ENCODE measurements around the gene C11orf42.

DNA sequence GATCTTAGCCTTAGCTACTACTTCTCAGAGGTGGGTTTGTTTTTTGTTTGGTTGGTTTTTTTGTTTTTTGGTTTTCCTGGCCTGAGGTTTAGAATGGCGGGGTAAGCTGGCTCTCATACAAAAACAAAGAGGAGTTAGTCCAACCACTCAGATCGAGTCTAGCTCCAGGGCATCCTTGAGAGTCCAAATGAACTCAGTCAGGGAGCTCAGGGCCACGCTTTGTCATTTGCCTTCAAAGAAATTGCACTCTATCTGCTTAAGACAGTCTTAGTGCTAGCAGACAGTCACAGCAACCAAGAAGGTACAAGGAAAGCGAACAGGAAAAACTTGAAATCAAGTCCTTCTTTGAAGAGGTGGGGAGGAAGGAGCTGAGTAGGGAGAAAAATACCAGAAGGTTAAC lies 11.1 kb downstream of the C11orf42 start:
- TF ChIP-seq, protein P1, sequence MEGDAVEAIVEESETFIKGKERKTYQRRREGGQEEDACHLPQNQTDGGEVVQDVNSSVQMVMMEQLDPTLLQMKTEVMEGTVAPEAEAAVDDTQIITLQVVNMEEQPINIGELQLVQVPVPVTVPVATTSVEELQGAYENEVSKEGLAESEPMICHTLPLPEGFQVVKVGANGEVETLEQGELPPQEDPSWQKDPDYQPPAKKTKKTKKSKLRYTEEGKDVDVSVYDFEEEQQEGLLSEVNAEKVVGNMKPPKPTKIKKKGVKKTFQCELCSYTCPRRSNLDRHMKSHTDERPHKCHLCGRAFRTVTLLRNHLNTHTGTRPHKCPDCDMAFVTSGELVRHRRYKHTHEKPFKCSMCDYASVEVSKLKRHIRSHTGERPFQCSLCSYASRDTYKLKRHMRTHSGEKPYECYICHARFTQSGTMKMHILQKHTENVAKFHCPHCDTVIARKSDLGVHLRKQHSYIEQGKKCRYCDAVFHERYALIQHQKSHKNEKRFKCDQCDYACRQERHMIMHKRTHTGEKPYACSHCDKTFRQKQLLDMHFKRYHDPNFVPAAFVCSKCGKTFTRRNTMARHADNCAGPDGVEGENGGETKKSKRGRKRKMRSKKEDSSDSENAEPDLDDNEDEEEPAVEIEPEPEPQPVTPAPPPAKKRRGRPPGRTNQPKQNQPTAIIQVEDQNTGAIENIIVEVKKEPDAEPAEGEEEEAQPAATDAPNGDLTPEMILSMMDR (conservative IDR thresholded peaks at IDR 0.05; ENCODE audit: low read depth, low read length) = no peak
- TF ChIP-seq EZH2phosphoT487 (IDR thresholded peaks at IDR 0.05; ENCODE audit: borderline replicate concordance, low read length) = no peak
- TF ChIP-seq EZH2 (IDR thresholded peaks at IDR 0.05; ENCODE audit: low read length, unreplicated experiment) = no peak

Measured in PC-3 (cell line).